PC-3 (cell line): ENCODE data around the gene PCDHB4.
"Not testable (repeated sequence)": the region's sequence is repeated elsewhere in the genome, so short reads cannot be mapped to it uniquely, and the experiment has no call there.

Experiments used
- CTCF ChIP-seq: fragments of 300-600 bp; sonication (generic); conservative IDR thresholded peaks from 2 replicates; pipeline ENCODE4 v1.5.1; 2017; ENCODE audit warnings: antibody characterized with exemption, low read depth, mild to moderate bottlenecking, low read length
- EZH2 ChIP-seq: fragments of 300-600 bp; sonication (generic); IDR thresholded peaks from one replicate; pipeline ENCODE4 v1.6.1; 2017; ENCODE audit warnings: antibody characterized with exemption, mild to moderate bottlenecking, low read length; ENCODE audit not compliant: unreplicated experiment
- EZH2phosphoT487 ChIP-seq: fragments of 300-600 bp; sonication (generic); IDR thresholded peaks from 2 replicates; pipeline ENCODE4 v1.6.1; 2018; ENCODE audit warnings: mild to moderate bottlenecking, antibody characterized with exemption, low read length, borderline replicate concordance

GRCh38 chr5:141102070-141102469 lies 19.5 kb upstream of the PCDHB4 start:
- not testable (repeated sequence) for TF ChIP-seq CTCF, EZH2phosphoT487, EZH2
